ENCODE measurements around the gene RCN2. TPM values are rescaled to one million over a fixed set of nuclear protein-coding genes. Genes with fewer than 3 reads are reported as not detected.
"Not testable (repeated sequence)": the region's sequence is repeated elsewhere in the genome, so short reads cannot be mapped to it uniquely, and the experiment has no call there.

The RCN2 gene
- total RNA-seq, 1 experiment from 2014 or later: 132 TPM

GRCh38 chr15:76963596-76963995 lies 32.0 kb downstream of the RCN2 start:
- in situ Hi-C loops (cut with HindIII; ENCODE audit: low pct_unique_long_range_greater_than_20kb, low sequenced_read_pairs): no loop called here
- no peak for DNase-seq (ENCODE audit: low read depth, low spot score)

GRCh38 chr15:76964157-76964556 lies 32.6 kb downstream of the RCN2 start:
- in situ Hi-C loops (cut with HindIII; ENCODE audit: low pct_unique_long_range_greater_than_20kb, low sequenced_read_pairs): no loop called here
- no peak for DNase-seq (ENCODE audit: low read depth, low spot score)

GRCh38 chr15:76966051-76966450 lies 34.5 kb downstream of the RCN2 start:
- DNase-seq (ENCODE audit: low read depth, low spot score); in situ Hi-C loops (cut with HindIII; ENCODE audit: low pct_unique_long_range_greater_than_20kb, low sequenced_read_pairs): not testable (repeated sequence)

DNA sequence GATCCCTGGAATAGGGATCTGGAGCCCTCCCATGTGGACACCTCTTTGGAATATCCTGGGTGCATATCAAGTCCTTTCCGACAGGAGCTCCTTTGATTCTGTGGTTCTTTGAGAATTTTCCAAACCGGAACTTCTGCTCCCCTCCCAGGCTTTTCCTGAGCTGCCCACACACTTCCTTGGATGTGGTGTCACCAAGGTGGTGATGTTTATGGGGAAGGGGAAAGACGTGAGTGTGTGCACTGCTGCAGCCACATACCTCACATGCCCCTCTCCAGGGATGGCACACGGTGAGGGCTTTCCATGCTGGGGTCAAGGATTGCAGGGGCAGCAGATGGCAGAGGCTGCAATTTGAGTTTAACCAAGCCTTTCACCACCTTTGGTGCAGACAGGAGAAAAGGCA lies 35.5 kb downstream of the RCN2 start:
- in situ Hi-C loops (cut with HindIII; ENCODE audit: low pct_unique_long_range_greater_than_20kb, low sequenced_read_pairs): no loop called here
- no peak for DNase-seq (ENCODE audit: low read depth, low spot score)

GRCh38 chr15:76968306-76968705 lies 36.8 kb downstream of the RCN2 start:
- in situ Hi-C loops (cut with HindIII; ENCODE audit: low pct_unique_long_range_greater_than_20kb, low sequenced_read_pairs): no loop called here
- DNase-seq (ENCODE audit: low read depth, low spot score): no peak

DNA sequence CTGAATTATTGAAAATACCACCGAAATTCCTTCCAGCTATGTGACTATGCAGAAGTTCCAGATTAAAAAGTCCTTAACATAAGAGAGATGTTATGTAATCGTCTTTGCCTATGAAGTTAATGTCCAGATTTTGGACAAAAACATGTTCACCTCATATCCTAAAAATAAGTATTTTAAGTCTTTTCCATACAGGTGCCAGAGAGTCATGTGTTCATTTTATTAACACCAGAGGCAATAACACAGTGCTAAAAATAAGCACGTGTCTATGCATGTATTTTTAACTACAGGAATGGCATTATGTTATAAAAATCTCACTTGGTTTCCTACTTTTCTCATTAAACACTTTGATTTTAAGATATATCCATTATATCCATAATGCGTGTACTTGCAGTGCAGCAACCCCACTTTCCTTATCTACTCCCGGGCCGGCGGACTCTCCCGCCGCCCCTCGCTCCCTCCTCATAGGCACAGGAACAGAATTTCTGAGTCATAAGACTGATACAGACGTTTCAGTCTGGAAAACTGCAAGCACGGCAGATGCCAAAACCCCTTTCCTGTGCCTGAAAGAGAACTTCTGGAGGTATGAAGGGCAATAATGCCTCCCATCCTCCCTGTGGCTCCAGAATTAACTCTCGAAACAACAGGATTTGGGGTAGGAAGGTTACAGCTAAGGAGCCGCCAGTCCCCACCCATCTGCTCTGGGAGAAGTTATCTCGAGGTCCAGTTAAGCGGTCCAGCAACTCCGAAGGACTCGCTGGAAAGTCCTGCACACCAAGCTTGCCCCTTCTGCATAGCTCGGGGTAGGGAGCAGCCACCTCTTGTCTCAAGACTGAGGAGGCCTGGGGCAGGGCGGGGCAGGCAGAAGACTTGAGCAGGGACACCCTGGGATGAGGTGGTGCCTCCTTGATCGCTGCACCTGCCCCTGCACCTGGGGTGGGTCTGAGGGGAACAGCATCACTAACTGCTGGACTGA lies 41.1 kb downstream of the RCN2 start:
- in situ Hi-C loops (cut with HindIII; ENCODE audit: low pct_unique_long_range_greater_than_20kb, low sequenced_read_pairs): no loop called here
- no peak for DNase-seq (ENCODE audit: low read depth, low spot score)

DNA sequence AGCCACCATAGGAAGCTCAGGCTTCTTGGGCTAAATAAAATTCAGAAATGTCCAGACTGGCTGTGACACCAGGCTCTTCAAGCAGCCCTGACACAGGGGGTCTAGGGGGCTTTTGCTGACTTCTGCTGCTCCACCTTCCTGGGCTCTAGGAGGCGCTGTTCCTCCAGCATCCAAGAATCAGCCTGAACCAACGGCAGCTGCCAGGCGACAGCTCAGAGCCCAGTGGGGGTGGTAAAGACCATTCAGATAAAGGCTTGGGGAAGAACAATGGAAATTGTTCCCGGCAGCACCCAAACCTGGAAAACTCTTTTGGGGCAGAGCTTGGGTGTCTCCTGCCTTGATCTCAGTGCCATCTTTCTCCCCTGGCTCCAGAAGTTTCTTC lies 41.8 kb downstream of the RCN2 start:
- in situ Hi-C loops (cut with HindIII; ENCODE audit: low pct_unique_long_range_greater_than_20kb, low sequenced_read_pairs): no loop called here
- peak; percentile 68 for DNase-seq (ENCODE audit: low read depth, low spot score)

GRCh38 chr15:76973906-76974305 lies 42.4 kb downstream of the RCN2 start:
- DNase-seq (ENCODE audit: low read depth, low spot score): no peak
- in situ Hi-C loops (cut with HindIII; ENCODE audit: low pct_unique_long_range_greater_than_20kb, low sequenced_read_pairs): no loop called here

GRCh38 chr15:76974456-76975036 lies 43.0 kb downstream of the RCN2 start:
- no peak for DNase-seq (ENCODE audit: low read depth, low spot score)
- in situ Hi-C loops (cut with HindIII; ENCODE audit: low pct_unique_long_range_greater_than_20kb, low sequenced_read_pairs): no loop called here

- in situ Hi-C loops (cut with HindIII; ENCODE audit: low pct_unique_long_range_greater_than_20kb, low sequenced_read_pairs): no loop called here
- no peak for DNase-seq (ENCODE audit: low read depth, low spot score)
Observed at GRCh38 chr15:76976141-76976540, 44.6 kb downstream of the RCN2 start.

DNA sequence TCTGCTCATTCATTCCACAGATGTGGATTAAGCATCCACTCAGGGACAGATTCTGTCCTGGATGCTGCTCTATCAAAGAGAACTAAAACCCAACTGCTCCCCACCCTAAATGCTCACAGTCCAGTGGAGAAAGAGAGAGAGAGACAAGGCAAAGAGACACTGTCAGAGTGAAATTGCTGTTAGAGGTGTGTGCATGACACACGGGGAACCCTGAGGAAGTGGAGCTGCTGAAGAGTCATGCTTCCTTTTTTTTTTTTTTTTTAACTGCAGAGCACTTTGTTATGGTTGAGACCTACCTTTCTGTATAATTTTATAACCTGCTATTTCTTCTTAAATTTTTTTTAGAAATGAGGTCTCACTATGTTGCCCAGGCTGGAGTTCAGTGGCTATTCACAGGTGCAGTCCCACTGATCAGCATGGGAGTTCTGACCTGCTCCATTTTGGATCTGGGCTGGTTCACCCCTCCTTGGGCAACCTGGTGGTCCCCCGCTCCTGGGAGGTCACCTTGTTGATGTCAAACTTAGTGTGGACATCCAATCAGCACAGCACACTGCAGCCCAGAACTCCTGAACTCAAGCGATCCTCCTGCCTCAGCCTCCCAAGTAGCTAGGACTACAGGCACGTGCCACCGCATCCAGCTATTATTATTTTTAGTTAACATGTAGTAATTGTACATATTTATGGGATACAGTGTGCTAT lies 45.2 kb downstream of the RCN2 start:
- DNase-seq (ENCODE audit: low read depth, low spot score): no peak
- in situ Hi-C loops (cut with HindIII; ENCODE audit: low pct_unique_long_range_greater_than_20kb, low sequenced_read_pairs): no loop called here

DNA sequence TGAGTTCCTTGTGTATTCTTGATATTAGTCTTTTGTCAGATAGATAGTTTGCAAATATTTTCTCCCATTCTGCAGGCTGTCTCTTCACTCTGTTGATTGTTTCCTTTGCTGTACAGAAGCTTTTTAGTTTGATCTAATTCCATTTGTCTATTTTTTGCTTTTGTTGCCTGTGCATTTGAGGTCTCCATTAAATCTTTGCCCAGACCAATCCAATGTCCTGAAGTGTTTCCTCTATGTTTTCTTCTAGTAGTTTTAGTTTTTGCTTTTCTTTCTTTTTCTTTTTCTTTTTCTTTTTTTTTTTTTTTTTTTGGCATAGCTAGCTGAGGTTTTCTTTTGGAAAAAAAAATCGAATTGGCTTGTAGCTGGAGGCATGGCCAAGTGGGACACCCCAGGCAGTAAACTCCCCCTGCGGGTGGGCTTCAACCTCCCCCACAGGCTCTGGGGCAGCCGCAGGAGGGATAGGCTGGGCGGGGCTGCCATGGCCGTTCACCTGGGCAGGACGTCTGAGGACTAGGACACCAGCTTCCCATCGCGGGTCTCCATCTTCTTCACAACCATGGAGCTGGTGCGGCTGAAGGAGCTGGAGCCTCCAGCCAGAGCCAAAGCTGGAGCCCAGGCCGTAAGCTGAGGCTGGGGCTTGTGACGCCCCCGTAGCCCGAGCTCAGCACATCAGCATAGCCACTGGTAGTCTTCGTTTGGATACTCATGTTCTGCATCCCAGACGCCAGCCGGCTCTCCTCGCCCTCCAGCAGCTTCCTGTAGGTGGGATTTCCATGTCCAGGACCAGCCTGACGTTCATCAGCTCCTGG lies 47.2 kb downstream of the RCN2 start:
- no peak for DNase-seq (ENCODE audit: low read depth, low spot score)
- in situ Hi-C loops (cut with HindIII; ENCODE audit: low pct_unique_long_range_greater_than_20kb, low sequenced_read_pairs): no loop called here

- no peak for DNase-seq (ENCODE audit: low read depth, low spot score)
- in situ Hi-C loops (cut with HindIII; ENCODE audit: low pct_unique_long_range_greater_than_20kb, low sequenced_read_pairs): no loop called here
Observed at GRCh38 chr15:76979331-76979925, 47.9 kb downstream of the RCN2 start.

DNA sequence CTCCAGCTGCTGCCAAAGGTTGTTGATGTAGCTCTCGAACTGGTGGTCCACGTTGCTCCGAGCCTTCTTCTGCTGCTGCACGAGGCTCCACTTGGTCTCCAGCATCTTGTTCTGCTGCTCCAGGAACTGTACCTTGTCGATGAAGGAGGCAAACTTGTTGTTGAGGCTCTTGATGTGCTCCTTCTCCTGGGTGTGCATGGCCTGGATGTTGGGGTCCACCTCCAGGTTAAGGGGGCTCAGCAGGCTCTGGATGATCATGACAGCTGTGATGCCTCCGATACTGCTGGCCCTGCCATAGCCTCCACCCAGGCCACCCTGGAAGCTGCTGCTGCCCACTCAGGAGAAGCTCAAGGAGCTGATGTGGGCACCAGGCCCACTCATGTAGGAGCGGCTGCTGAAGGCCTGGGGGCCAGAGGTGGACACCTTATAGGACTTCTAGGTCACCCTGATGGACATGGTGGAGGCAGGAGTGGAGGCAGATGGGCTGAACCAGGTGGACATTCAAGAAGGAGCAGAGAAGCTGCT lies 48.5 kb downstream of the RCN2 start:
- no peak for DNase-seq (ENCODE audit: low read depth, low spot score)
- in situ Hi-C loops (cut with HindIII; ENCODE audit: low pct_unique_long_range_greater_than_20kb, low sequenced_read_pairs): no loop called here

DNA sequence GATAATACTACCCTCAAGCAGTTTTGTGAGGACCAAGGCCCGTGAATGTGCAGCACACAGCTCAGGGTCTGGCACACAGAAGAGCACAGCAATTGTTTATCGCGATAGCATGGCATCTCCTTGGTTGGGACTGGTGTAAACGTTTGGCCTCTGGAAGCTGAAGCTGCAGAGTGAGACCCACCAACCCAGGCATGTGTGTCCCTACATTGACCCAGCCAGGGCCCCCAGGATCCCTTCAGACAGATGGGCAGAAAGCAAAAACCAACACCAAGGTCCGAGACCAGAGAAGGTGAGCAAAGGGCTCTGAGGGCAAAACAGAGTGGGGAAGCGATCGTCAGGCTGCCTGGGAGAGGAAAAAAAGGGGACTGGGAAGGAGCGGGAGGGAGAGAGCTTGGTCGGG lies 50.8 kb downstream of the RCN2 start:
- in situ Hi-C loops (cut with HindIII; ENCODE audit: low pct_unique_long_range_greater_than_20kb, low sequenced_read_pairs): no loop called here
- DNase-seq (ENCODE audit: low read depth, low spot score): no peak

DNA sequence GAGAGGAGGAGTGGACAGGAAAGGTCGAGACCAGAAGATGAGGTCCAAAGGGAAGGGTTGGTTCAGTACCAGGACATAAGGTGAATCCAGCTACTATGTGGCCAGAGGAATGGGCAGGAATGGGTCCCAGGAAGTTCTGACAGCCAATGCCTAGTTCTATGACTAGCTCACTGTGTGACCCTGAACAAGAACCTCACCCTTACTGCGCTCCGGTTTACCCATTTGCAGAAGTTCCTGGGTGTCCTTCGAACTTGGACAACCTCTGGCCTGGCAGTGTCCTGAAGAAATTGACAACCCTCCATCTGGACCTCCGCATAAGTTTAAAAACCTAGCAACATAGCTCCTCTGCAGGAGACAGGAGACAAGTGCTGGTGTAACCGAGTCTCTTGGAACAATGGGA lies 51.2 kb downstream of the RCN2 start:
- DNase-seq (ENCODE audit: low read depth, low spot score): no peak
- in situ Hi-C loops (cut with HindIII; ENCODE audit: low pct_unique_long_range_greater_than_20kb, low sequenced_read_pairs): no loop called here
